NCI-H1092 (cell line): ENCODE results near the gene PIPOX.

Source experiments
- DNase-seq: peaks from one replicate; lab custom pipeline; 2025; lab: John Stamatoyannopoulos, UW

Gene PIPOX

GRCh38 chr17:29048440-29049368 lies 5.8 kb downstream of the PIPOX start:
- peak; percentile 19 for DNase-seq

- no peak for DNase-seq
Observed at GRCh38 chr17:29049541-29050145, 6.7 kb downstream of the PIPOX start.

- no peak for DNase-seq
Observed at GRCh38 chr17:29050176-29050575, 7.2 kb downstream of the PIPOX start.

- no peak for DNase-seq
Observed at GRCh38 chr17:29051194-29051593, 8.3 kb downstream of the PIPOX start.

GRCh38 chr17:29051731-29052130 lies 8.8 kb downstream of the PIPOX start:
- no peak for DNase-seq

GRCh38 chr17:29054835-29055234 lies 11.9 kb downstream of the PIPOX start:
- no peak for DNase-seq

GRCh38 chr17:29057361-29057760 lies 14.4 kb downstream of the PIPOX start:
- DNase-seq: no peak

- no peak for DNase-seq
Observed at GRCh38 chr17:29058391-29058790, 15.4 kb downstream of the PIPOX start.

GRCh38 chr17:29059281-29059680 lies 16.3 kb downstream of the PIPOX start:
- no peak for DNase-seq

GRCh38 chr17:29060475-29060874 lies 17.5 kb downstream of the PIPOX start:
- no peak for DNase-seq

GRCh38 chr17:29061036-29061435 lies 18.1 kb downstream of the PIPOX start:
- no peak for DNase-seq

GRCh38 chr17:29062215-29062614 lies 19.3 kb downstream of the PIPOX start:
- DNase-seq: no peak

GRCh38 chr17:29063992-29064391 lies 21.1 kb downstream of the PIPOX start:
- no peak for DNase-seq

- no peak for DNase-seq
Observed at GRCh38 chr17:29066047-29066446, 23.1 kb downstream of the PIPOX start.

GRCh38 chr17:29066606-29067005 lies 23.7 kb downstream of the PIPOX start:
- DNase-seq: no peak

GRCh38 chr17:29068818-29069217 lies 25.9 kb downstream of the PIPOX start:
- DNase-seq: no peak

- DNase-seq: no peak
Observed at GRCh38 chr17:29069526-29070041, 26.6 kb downstream of the PIPOX start.

GRCh38 chr17:29070308-29070707 lies 27.4 kb downstream of the PIPOX start:
- no peak for DNase-seq

GRCh38 chr17:29070781-29071180 lies 27.8 kb downstream of the PIPOX start:
- no peak for DNase-seq

- no peak for DNase-seq
Observed at GRCh38 chr17:29071303-29071702, 28.4 kb downstream of the PIPOX start.

- no peak for DNase-seq
Observed at GRCh38 chr17:29073045-29073444, 30.1 kb downstream of the PIPOX start.

GRCh38 chr17:29073520-29073919 lies 30.6 kb downstream of the PIPOX start:
- no peak for DNase-seq

GRCh38 chr17:29074488-29074887 lies 31.5 kb downstream of the PIPOX start:
- no peak for DNase-seq
